Caki2 (cell line): ENCODE results near the gene HS1BP3. TPM values are rescaled to one million over a fixed set of nuclear protein-coding genes. Genes with fewer than 3 reads are reported as not detected.

Experiments
- DNase-seq: peaks from one replicate; pipeline ENCODE4 v3.0.0-alpha.2; 2015; ENCODE audit warnings: low read depth
- in situ Hi-C: cut with HindIII; loops from 2 replicates; pipeline ENCODE4 v1.10.0; 2016; ENCODE audit warnings: low sequenced_read_pairs, low pct_unique_long_range_greater_than_20kb, mixed read lengths
- total RNA-seq: library from RNA; depleted of rRNA; stranded (reverse); fragments of >200 nt; shearing (Covaris generic); gene quantifications from 2 replicates; pipeline ENCODE4 v1.2.3, GENCODE V29; 2014; ENCODE audit warnings: low replicate concordance

Gene HS1BP3
- total RNA-seq, 1 experiment from 2014 or later, result 66.2 TPM

DNA sequence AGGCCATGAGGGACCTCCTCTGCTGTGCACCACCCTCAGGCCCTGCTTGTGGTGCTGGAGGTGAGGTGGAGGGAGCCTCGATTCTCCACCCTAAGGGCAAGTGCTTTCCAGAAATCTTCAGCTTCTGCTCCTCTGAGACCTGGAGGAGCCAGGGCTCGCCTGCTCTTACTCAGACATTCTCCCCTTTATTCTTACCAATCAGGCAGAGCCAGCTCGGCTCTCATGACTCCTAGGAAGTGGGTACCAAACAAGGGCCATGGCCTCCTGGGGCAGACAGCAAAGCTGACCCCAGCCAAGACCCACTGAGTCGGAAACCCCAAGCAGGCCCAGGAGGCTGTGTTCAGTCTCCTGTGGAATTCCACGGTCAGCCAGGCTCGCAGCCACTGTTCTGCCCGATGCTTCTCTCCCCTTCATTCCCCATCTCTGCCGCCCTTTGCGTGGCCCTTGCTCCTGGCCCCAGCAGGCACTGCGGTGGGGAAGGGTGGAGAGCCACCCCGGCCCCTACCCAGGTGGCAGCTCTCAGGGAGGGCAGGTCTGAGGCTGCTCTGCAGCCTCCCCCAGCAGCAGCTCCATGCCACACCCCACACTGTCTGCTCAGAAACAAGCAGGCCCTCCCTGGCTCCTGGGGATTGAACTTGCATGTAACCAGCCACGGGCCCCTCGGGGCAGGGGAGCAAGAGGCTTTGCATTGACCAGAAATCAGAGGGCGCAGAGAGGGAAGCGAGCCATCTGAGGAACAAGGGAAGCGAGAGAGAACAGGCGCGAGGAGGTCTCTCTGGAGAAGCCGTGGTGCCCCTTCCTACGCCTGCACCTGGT is 24.0 kb downstream of the HS1BP3 start:
- in situ Hi-C loops, result loop anchor here (25.0 kb wide), 1 partner anchor 190 kb away; the partner anchor contains the start of gene RHOB
- peak; percentile 76 for DNase-seq

GRCh38 chr2:20626392-20626697 is 24.6 kb downstream of the HS1BP3 start:
- in situ Hi-C loops, result loop anchor here (25.0 kb wide), 1 partner anchor 189 kb away; the partner anchor contains the start of gene RHOB
- DNase-seq, result no peak

GRCh38 chr2:20625491-20626391 is 25.2 kb downstream of the HS1BP3 start:
- in situ Hi-C loops, result loop anchor here (25.0 kb wide), 1 partner anchor 188 kb away; the partner anchor contains the start of gene RHOB
- DNase-seq, result no peak

DNA sequence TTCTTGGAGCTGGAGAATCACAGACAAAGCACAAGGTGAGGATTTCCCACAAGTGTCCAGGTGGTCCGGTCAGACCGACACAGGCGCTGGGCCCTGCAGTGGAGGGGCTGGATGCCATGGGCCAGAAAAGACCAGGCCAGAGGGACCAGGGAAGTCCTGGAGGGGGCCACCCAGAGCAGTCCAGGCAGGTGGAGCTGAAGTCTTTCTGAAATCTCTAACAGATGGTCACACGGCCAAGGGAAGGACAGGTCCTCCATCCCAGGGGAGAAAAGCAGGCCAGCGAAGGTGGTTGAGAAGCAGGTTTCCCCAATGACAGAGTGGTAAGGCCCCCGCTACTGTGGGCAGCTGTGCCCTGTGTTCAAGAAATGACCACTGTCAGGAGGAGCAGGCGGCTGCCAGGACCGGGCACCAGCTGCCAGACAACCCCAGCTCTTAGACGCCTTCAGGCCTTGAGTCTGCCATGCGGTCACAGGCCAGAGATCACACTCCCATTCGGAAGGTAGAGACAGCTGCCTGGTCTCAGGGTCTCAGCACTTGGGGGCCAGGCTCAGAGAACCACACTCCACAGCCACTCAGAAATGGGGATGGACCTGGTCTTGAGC is 25.9 kb downstream of the HS1BP3 start:
- DNase-seq, result no peak
- in situ Hi-C loops, result loop anchor here (25.0 kb wide), 1 partner anchor 188 kb away; the partner anchor contains the start of gene RHOB

DNA sequence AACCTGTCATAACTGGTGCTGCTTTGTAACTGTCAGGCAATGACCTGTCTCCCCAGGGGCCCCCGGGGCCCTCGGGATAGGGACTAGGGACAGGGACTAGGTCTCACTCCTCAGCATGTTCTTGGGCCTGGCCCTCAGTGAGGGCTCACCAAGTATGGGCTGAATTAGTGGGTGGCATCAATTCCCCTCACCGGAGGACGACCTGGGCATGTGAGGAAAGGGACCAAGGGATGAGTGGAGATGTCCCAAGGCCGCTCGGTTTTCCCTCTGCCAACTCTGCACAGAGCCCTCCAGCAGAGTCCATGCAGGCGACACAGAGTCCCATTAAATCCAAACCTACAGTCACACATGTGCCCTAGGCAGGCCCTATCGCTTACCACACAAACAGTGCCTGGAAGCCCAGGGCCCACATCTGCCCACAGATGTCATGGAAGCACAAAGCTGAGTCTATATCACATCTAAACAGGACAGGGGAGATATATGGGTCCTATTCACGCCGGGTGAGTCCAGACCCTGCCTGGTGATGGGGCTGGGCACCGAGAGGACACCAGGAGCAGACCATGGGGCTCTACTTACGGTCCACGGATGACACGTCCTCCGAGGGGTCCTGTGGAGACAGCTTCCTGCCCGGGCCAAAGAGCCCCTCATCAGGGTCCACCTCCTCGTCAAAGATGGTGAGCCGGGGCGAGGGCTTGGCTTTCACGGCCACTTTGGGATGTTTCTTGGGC is 26.6 kb downstream of the HS1BP3 start:
- in situ Hi-C loops, result no loop called here
- no peak for DNase-seq

GRCh38 chr2:20623741-20624155 is 27.1 kb downstream of the HS1BP3 start:
- DNase-seq, result no peak
- in situ Hi-C loops, result no loop called here

- DNase-seq, result no peak
- in situ Hi-C loops, result no loop called here
These were observed 27.7 kb downstream of the HS1BP3 start for GRCh38 chr2:20623241-20623640.

GRCh38 chr2:20622731-20623130 is 28.2 kb downstream of the HS1BP3 start:
- in situ Hi-C loops, result no loop called here
- no peak for DNase-seq

GRCh38 chr2:20622296-20622686 is 28.6 kb downstream of the HS1BP3 start:
- DNase-seq, result no peak
- in situ Hi-C loops, result no loop called here

GRCh38 chr2:20621366-20622295 is 29.3 kb downstream of the HS1BP3 start:
- in situ Hi-C loops, result no loop called here
- DNase-seq, result no peak

- in situ Hi-C loops, result no loop called here
- no peak for DNase-seq
These were observed 30.1 kb downstream of the HS1BP3 start for GRCh38 chr2:20620696-20621365.

DNA sequence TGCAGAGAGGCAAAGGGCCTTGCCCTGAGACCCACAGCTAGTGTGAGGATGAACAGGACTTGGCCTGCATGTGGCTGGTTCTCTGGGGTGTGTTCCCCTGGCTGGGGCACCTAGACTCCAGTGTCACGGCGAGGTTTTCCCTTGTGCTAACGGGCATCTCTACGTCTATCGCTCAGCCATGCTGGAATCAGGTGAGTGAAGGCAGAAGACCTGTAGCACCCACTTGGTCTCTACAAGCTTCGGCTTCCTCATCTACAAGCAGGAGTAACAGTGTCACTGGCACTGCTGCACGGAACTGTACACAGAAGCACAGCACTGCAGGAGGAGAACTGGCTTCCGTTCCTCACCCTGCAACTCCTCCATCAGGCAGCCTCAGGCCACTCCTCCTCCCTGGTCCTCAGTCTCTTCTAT is 30.6 kb downstream of the HS1BP3 start:
- in situ Hi-C loops, result no loop called here
- no peak for DNase-seq

GRCh38 chr2:20619624-20620024 is 31.3 kb downstream of the HS1BP3 start:
- in situ Hi-C loops, result no loop called here

DNA sequence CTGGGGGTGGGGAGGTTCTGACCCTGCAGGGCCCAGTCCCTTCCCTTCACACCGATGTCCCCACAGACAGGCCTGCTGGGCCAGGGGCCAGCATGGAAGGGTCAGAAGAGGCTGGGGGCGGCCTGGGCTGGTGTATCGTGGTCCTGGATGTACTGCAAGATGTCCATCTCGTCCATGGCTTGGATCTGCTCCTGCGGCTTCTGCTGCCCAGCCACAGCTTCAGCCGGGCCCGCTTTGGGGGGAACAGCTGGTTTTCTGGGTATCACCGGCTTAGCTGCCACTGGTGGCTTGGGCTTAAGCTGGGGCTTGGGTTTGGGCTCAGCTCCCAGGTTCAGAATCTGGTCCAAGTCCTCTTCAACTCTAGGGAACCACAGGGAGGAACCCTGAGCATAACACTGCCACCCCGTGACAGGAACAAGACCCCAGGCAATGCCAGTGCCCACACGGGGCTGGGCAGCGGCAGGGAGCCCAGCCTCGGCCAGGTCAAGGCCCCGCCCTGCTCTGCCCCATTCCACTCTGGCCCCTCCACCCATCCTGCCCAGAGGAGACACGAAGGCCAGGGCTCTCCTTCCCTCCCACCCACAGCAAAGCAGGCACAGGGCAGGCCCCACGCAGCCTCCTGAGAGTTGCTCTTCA is 31.9 kb downstream of the HS1BP3 start:
- DNase-seq, result no peak
- in situ Hi-C loops, result no loop called here

More at GRCh38 chr2:20619624-20620024, 31.3 kb downstream of the HS1BP3 start:
- DNase-seq, result no peak

- in situ Hi-C loops, result no loop called here
- no peak for DNase-seq
These were observed 32.4 kb downstream of the HS1BP3 start for GRCh38 chr2:20618468-20618885.

DNA sequence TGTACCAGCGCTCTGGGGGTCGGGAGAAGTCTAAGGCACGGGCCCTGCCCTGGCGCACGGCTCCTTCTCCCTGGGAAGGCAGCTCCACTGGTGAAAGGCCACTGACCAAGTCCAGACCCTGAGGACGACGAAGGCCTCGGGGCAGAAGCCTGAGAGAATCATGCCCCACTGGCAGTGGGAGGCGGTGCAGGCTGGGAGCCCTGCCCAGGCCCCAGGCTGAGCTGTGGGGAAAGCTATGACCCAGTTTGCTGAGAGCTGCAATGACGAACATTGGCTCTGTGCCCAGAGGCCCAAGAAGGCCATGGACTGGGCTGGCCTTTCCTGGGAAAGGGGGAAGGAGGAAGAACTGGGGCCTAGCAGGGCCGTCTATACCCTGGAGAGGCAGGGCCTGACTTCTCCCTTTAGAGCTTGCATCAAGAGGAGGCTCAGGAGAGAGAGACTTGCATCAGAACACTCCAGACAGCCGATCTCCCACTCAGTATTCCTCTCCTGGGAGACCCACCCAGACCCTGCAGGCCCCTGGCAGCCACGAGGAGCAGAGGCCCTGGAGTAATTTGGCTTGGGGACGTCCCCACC is 32.9 kb downstream of the HS1BP3 start:
- in situ Hi-C loops, result no loop called here
- peak; percentile 94 for DNase-seq
